Measurements from ENCODE around the gene PRKACB. TPM values are rescaled to one million over a fixed set of nuclear protein-coding genes. Genes with fewer than 3 reads are reported as not detected.

Gene PRKACB
- total RNA-seq, 4 donors from 2014 or later = 26.7 to 35.6 (median 33.8) TPM

DNA sequence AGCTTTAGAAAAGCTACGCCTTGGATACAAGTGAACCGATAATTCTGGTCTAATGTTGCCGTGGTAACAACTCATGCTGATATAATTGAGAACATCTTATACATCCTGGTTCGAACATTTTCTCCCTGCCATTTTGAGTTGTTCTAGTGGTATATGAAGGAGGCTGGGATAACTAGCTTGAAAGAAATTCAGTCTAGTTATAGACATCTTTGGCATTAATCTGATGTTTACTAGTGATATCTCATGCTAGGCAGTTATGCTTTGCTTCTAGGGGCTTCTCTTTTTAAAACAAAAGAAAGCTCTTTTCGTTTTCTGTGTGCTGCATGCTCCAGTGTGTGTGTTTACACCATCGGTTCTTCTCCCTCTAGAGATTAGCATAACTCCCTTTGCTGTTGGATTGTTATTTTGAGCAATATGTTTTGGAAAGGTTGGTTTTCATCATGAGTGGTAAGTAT lies 20.5 kb downstream of the PRKACB start:
- no peaks in the 10 kb centered on the region for H3K36me3 ChIP-seq
- H3K27ac ChIP-seq = no peak overlapping the region
- H3K9me3 ChIP-seq = no peaks in the 10 kb centered on the region
- no peak for DNase-seq
- WGBS, 2 donors = 77 to 80% methylated on average over 6 of the region's 6 CpGs
- peaks cover 3 to 5% of the 10 kb centered on the region in 2 donors for H3K4me1 ChIP-seq
- intact Hi-C loops (cut with DNase I) = no loop called here
- no peak overlapping the region for H3K4me3 ChIP-seq (replicated peaks in 1 of 3)
- TF ChIP-seq CTCF (IDR thresholded peaks at IDR 0.05) (no peak), POLR2A (IDR thresholded peaks at IDR 0.05) (no peak)
- H3K27me3 ChIP-seq = no peaks in the 10 kb centered on the region

DNA sequence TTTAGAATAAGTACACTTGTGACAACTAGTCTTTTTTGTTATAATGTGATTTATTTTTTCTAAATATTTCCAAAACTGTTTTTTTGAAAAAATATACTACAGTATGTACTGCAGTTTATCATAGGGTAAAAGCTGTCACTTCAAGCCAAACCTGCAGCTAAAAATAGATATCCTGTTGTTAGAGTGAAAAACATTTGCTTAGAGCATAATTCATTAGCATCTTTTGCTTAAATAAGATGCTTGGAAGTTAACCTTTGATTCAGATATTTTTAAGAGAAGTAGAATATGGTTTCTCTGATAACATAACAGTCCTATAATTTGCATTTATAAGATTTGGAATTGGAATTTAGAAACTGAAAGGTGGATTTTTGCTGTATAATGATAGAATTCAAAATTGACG lies 21.5 kb downstream of the PRKACB start:
- Histone ChIP-seq H3K36me3 (no peaks in the 10 kb centered on the region), H3K27ac (no peak overlapping the region), H3K4me3 (replicated peaks in 1 of 3) (no peak overlapping the region), H3K9me3 (no peaks in the 10 kb centered on the region), H3K27me3 (no peaks in the 10 kb centered on the region), H3K4me1 (peaks cover 5 to 10% of the 10 kb centered on the region in 2 donors)
- intact Hi-C loops (cut with DNase I) = no loop called here
- TF ChIP-seq CTCF (IDR thresholded peaks at IDR 0.05) (no peak), POLR2A (IDR thresholded peaks at IDR 0.05) (no peak)
- 94 to 99% methylated on average over 1 of the region's 1 CpG for WGBS, 2 donors
- no peak for DNase-seq

DNA sequence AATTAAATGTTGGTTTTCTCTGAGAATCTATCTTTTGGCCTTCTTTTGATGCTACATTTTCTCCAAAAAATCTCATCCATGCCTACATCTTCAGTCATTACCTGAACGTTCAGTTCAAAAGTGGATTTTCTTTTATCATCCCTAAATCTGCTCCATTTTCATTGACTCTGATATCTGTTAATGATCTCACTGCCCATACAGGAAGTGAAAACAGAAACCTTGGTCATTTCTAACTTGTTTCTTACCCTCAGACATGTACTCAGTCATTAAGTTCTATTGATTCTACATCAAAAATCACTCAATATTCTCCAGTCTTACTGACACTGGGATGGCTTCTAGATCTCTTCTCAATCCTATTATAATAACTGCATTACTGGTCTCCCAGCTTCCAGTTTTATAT lies 22.7 kb downstream of the PRKACB start:
- TF ChIP-seq CTCF (IDR thresholded peaks at IDR 0.05) (no peak), POLR2A (IDR thresholded peaks at IDR 0.05) (no peak)
- intact Hi-C loops (cut with DNase I) = no loop called here
- 87 to 94% methylated on average over 1 of the region's 1 CpG for WGBS, 2 donors
- no peaks in the 10 kb centered on the region for H3K27me3 ChIP-seq
- H3K4me3 ChIP-seq (replicated peaks in 1 of 3) = no peak overlapping the region
- H3K36me3 ChIP-seq = no peaks in the 10 kb centered on the region
- no peak overlapping the region for H3K27ac ChIP-seq
- no peaks in the 10 kb centered on the region for H3K9me3 ChIP-seq
- peaks cover 5 to 10% of the 10 kb centered on the region in 2 donors for H3K4me1 ChIP-seq
- no peak for DNase-seq

- no peaks in the 10 kb centered on the region for H3K9me3 ChIP-seq
- intact Hi-C loops (cut with DNase I) = no loop called here
- no peaks in the 10 kb centered on the region for H3K27me3 ChIP-seq
- 86 to 90% methylated on average over 2 of the region's 2 CpGs for WGBS, 2 donors
- H3K36me3 ChIP-seq = no peaks in the 10 kb centered on the region
- peaks cover 5 to 10% of the 10 kb centered on the region in 2 donors for H3K4me1 ChIP-seq
- no peak for DNase-seq
- TF ChIP-seq CTCF (IDR thresholded peaks at IDR 0.05) (no peak), POLR2A (IDR thresholded peaks at IDR 0.05) (no peak)
- no peak overlapping the region for H3K4me3 ChIP-seq (replicated peaks in 1 of 3)
- no peak overlapping the region for H3K27ac ChIP-seq
Observed at GRCh38 chr1:84168783-84169182, 24.7 kb downstream of the PRKACB start.

GRCh38 chr1:84170171-84170570 lies 26.1 kb downstream of the PRKACB start:
- intact Hi-C loops (cut with DNase I) = no loop called here
- Histone ChIP-seq H3K4me1 (peaks cover 5 to 10% of the 10 kb centered on the region in 2 donors), H3K36me3 (no peaks in the 10 kb centered on the region)

More at GRCh38 chr1:84170171-84170570, 26.1 kb downstream of the PRKACB start:
- Histone ChIP-seq H3K9me3 (no peaks in the 10 kb centered on the region), H3K27ac (no peak overlapping the region), H3K27me3 (no peaks in the 10 kb centered on the region), H3K4me3 (replicated peaks in 1 of 3) (no peak overlapping the region)
- WGBS, 2 donors = 75 to 86% methylated on average over 1 of the region's 1 CpG
- TF ChIP-seq CTCF (IDR thresholded peaks at IDR 0.05) (no peak), POLR2A (IDR thresholded peaks at IDR 0.05) (no peak)
- DNase-seq = no peak
